ENCODE measurements around the gene FOSL1.
"Not testable (repeated sequence)": the region's sequence is repeated elsewhere in the genome, so short reads cannot be mapped to it uniquely, and the experiment has no call there.

The FOSL1 gene

DNA sequence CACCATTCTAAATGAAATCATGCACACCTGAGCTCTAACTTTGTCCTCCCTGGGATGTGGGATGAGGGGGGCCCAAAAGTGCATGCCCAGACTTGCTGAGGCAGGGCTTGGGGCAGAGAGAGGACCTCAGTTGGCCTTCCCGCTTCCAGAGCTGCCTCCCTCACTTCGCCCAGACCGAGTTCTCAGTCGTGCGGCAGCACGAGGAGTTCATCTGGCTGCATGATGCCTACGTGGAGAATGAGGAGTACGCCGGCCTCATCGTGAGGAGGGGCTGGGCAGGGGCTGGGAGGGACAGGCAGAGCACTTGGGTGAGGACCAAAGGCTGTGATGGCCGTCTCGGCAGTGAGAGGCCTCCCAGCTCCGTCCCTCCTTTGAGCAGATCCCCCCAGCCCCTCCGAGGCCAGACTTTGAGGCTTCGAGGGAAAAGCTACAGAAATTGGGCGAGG is 50.4 kb downstream of the FOSL1 start:
- no peak for DNase-seq

DNA sequence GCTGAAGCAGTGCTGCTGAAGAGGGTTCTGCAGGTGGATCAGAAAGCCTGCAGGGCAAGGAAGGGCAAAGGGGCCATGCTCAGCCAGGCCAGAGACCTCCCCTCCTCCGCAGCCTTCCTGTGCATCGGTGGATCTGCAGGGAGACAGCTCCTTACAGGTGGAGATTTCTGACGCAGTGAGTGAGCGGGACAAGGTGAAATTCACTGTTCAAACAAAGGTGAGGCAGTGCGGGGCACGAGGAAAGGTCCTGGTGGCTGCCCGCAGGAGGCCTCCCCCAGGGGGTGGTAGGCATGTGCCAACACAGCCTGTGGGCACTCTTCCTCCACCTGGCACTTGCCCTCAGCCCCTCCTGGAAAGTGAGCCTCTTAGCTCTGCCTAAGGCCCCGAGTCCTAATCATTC is 50.8 kb downstream of the FOSL1 start:
- DNase-seq = no peak

DNA sequence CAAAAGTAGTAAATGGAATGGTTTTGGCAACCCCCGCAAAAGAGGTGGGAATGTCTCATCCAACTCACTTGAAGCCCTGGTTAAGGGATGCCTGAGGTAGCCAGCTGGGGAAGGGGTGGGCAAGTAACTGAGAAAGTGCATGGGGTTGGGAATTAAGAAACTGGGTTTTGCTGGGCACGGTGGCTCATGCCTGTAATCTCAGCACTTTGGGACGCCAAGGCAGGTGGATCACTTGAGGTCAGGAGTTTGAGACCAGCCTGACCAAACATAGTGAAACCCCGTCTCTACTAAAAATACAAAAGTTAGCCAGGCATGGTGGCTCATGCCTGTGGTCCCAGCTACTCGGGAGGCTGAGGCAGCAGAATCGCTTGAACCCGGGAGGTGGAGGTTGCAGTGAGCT is 51.5 kb downstream of the FOSL1 start:
- DNase-seq = not testable (repeated sequence)

DNA sequence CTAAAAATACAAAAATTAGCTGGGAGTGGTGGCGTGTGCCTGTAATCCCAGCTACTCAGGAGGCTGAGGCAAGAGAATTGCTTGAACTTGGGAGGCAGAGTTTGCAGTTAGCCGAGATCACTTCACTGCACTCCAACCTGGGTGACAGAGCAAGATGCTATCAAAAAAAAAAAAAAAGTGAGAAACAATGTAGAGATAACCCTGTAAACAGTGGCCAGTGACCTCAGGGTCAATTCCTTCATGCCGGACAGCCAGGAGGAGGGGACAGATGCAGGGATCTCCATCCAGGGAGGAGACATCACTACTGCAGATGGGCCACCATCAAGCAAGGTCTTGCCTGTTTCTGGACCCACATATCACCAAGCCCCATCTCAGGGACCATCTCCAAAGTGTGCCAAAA is 52.4 kb downstream of the FOSL1 start:
- no peak for DNase-seq

DNA sequence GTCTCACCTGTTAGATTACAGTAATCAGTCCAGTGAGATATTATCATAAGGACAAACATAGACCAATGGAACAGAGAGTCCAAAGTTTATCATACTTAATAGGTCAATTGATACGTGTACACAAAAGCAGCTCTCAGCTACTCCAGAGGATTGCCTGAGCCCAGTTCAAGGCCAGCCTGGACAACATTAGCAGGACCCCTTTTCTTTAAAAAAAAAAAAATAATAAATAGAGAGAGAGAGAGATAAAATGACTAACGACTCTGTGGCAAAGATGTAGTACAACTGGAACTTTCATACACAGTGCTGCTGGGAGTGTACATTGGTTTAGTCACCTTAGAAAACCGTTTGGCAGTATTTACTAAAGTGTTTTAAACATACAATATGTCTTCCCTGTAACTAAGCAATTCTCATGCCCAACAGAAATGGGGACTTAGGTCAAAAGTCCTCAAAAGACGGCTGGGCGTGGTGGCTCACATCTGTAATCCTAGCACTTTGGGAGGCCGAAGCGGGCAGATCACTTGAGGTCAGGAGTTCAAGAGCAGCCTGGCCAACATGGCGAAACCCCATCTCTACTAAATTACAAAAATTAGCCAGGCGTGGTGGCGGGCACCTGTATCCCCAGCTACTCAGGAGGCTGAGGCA is 55.8 kb downstream of the FOSL1 start:
- DNase-seq = no peak

DNA sequence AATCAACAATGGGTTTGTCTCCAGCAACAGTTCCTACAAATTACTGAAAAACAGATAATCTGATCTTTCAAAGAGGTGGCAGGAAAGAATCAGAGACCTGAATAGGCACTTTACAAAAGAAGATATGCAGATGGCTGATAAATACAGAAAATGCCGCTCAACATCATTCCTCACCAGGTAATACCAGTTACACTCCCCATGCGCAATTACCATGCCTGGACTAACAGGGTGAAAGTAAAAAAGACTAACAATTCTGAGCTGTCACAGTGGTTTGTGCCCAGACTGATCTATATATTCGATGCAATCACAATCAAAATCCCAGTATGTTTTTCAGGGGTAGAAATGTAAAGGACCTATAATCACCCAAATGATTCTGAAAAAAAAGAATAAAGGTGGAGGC is 56.4 kb downstream of the FOSL1 start:
- DNase-seq = no peak

DNA sequence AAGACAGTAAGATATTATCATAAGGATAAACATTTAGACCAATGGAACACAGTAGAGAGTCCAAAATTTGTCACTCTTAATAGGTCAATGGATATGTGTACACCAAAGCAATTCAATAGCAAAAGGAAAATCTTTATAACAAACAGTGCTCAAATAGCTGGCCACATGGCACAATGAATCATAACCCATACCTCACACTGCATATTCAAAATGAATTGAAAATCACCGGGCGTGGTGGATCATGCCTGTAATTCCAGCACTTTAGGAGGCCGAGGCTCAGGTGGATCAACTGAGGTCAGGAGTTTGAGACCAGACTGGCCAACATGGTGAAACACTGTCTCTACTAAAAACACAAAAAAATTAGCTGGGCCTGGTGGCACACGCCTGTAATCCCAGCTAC is 58.0 kb downstream of the FOSL1 start:
- DNase-seq = no peak
